Embryonic facial prominence (tissue), 1 donor: Measurements from ENCODE around the gene KCNC1.

Experiments
- DNase-seq: peaks from one replicate; pipeline ENCODE4 v3.0.0-alpha.2; 2016; ENCODE audit errors: extremely low spot score

The KCNC1 gene

GRCh38 chr11:17736930-17737817 is 2.6 kb downstream of the KCNC1 start:
- DNase-seq: no peak

DNA sequence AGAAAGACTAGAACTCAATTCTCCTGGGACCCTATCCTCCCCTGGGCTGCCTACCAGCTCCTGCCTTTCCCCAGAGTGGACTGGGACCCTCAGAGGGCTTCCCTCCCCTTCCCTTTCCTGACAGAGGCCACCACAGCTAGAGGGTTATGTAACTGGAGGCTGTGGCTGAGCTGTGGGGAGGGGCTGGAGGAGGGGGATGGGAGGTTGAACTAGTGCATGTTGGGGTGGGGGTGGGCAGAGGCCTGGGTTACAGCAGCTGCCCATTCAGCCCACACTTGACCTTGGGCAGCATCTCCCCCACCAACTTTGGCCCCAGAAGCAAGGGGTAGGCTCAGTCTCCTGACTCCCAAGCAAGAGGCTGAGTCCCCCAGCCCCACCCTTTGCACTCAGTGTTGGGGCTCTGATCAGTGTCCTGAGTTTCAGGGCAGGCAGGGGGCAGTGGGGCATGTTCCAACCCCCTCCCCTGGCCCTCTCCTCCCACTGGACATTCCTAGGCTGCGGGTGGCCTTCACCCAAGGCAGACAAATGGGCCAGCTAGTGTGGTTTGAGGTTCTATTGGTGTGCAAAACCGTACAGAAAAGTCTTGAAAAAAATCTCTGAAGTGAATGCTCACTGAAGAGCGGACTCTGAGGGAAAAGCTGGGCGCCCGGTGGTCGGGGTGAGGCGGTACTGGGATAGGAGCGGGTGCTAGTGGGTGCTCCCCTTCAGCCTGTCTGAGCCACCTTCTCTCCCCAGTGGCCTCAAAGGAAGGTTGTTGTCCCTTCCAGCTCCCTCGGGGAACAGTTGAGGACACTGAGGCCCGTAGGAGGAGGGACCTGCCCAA is 3.8 kb downstream of the KCNC1 start:
- DNase-seq: no peak

- DNase-seq: no peak
Measured at GRCh38 chr11:17739945-17740338, 5.4 kb downstream of the KCNC1 start.

GRCh38 chr11:17740649-17741235 is 6.2 kb downstream of the KCNC1 start:
- no peak for DNase-seq

DNA sequence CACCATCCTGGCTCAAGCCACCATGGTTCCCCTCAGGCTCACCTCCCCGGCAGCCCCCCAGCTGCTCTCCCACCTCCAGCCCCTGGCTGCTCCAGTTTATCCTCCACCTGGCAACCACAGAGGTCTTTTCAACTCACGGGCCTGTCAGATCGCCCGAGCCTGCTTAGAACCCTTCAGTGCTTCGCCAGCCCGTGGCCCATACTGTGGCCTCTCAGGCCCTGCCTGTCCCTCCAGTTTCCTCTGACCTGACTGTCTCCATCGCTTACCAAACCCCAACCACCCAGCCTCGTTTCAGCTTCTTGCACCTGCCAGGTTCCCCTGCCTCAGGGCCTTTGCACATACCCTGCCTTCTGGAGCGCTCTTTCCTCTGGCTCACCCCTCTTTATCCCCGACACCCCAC is 6.9 kb downstream of the KCNC1 start:
- DNase-seq: no peak

GRCh38 chr11:17742019-17742418 is 7.4 kb downstream of the KCNC1 start:
- no peak for DNase-seq

DNA sequence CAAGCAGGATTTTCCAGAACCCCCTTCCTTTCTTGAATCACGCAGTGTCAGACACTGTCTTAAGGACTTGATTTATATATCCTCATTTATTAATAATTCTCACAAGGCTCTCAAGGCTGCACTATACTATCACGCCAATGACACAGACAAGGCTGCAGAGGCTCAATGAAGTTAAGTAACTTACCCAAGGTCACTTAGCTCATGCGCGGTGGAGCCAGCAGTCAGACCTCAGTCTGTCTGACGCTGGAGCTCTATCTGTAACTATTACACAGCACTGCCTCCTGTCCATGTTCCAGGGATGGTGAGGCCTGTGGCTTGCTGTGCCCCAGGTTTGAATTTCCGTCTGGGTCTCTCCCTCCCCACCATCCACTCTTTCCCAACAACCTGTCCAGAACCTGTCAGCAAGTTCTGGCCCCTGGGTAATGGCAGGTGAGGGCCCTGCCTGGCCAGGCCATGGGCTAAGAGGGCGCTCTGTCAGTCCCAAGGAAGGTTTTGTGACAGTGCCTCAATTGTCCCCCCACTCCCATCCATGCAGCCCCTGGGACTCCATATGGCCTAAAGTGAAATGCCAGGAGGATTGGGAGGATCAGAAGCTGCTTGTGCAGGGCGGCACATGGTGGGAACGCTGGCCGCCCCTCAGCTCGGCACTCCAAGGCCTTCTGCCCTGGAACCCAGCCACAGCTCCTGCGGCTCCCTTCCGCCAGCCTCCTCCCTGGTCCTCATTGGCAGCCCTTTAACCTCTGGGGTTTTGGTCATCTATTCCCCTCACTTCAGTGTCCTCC is 8.6 kb downstream of the KCNC1 start:
- no peak for DNase-seq

- no peak for DNase-seq
Measured at GRCh38 chr11:17743808-17744119, 9.2 kb downstream of the KCNC1 start.

DNA sequence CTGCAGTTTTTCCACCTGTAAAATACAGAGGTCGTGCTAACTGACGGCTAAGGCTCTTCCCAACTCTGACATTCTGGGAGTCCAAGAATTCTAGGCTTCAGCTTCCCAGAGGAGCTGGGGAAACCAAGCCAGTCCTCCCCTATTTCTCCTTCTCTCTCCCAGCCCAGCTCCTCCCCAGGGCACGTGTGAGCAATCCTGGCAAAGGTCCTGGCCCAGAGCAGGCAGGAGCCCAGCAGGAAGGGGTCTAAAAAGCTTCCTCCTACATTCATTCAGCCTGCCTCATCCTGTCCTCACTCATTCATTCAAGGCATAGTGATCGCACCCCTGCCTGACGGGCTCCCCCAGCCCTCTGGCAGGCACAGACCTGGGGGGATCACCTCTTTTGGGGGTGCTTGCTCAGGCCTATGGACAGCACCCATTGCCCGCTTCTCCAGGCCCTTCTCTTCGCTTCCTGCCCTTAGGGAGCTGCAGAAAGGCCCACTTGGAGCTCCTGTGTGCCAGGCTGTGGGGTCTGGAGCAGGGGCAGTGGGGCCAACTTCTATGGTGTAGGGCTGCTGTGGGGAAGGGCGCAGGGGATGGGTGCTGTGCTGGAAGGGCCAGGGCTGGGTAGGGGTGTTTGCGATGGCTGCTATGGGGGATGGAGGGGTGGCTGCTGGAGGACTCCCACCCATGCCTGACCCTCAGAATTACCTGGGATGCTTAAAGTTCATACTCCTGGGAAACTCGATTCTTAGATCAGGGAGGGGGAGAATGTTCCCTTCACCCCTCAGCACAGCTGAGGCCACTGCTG is 9.8 kb downstream of the KCNC1 start:
- DNase-seq: no peak

DNA sequence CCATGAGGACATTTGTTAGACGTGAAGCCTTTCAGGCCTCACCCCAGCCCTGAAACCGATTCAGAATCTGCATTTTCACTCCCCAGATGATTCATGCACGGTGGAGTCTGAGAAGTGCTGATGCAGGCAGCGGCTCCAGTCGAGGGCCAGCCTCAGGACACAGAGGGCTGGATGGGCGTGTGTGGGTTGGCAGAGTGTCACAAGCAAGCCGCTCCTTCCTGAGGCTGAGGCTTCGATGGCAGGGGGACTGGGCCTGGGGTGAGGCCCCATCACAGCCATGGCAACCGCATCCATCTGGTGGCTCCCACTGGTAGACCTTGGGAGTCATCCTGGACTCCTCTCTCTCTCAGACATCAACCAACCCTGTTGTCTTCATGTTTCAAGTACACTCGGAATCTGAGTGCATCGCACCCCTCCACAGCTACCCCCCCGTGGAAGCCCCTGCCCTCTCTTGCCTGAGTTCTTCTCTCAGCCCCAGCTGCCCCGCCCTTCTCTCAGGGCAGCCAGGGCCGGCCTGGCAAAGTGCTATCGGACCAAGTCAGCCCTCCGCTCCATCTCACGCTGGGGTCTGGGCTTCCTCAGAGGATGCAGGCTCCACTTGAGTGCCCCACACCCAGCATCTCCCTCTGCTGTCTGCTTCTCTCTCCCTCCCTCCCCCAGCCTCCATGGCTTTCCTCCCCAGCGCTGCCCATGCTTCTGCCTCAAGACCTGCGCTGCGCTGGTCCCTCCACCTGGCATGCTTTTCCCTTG is 10.6 kb downstream of the KCNC1 start:
- no peak for DNase-seq

DNA sequence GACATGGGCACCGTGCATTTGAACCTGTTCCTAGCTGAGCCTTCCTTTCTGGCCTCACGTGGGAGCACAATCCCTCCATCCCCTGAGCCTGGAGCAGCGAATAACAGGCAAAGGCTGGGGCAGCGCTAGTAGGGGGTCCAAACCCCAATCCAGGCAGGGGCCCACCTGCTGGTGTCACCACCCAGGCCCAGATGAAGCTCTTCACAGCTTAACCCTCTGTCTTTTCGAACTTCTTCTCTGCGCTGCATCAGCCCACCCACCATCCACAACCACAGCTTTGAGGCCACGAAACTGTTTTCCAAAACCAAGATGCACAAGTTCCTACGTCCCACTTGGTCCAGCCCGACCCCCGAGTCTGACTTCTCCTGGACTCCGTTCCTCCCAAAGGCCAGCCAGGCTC is 11.5 kb downstream of the KCNC1 start:
- DNase-seq: no peak

DNA sequence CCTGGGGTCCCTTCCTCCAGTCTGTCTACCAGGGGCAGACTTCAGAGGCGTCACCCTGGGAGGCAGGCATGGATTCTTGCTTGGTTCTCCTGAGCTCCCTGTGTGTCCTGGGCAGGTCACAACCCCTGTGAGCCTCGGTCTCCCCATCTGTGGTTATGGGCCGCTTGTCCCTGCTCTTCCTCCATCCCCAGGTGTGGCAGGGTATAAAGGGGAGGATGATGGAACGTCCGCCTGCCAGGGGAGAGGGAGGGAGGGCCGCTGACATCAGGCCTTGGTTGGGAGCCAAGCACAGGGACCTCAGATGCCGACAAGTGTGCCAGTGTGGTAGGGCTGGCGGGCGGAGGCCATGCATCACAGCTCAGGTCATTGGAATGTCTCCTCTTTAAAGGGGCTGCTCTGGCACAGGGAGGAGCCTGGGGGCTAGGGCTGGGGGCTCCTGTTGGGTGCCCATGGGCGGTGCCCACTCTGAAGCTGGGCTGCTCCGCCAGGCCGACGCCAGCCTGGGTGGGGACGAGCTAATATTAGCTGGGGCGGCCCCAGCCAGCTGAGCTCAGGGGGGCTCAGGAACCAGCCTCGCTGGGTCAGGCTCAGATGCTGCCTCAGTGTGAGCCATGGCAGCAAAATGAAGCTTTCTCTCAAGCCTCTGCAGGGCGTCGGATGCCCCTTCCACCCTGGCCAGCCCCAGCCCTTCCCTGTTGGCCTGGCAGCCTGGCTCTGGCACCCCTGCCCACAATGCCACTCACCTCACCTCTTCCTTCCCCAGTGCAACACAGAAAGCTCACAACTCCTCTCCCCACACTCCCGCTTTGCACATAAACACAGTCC is 12.8 kb downstream of the KCNC1 start:
- no peak for DNase-seq

DNA sequence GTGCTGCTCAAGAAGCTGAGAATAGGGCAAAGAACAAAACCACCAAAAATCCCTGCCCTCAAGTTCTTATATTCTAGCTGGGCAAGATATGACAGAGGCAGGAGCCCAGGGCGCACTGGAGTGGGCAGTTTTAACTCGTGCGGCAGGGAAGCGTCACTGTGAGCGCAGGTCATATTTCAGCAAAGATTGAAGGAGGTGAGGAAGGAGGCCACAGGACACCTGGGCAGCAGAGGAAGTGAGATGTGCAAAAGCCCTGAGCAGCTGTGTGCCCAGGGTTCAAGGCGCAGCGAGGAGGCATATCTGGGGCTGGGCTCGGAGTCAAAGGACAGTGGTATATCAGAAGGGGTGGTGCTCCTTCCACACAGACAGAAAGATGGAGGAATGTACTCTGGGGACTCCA is 13.5 kb downstream of the KCNC1 start:
- no peak for DNase-seq

GRCh38 chr11:17748761-17749721 is 14.5 kb downstream of the KCNC1 start:
- no peak for DNase-seq

GRCh38 chr11:17750013-17750800 is 15.6 kb downstream of the KCNC1 start:
- DNase-seq: no peak

DNA sequence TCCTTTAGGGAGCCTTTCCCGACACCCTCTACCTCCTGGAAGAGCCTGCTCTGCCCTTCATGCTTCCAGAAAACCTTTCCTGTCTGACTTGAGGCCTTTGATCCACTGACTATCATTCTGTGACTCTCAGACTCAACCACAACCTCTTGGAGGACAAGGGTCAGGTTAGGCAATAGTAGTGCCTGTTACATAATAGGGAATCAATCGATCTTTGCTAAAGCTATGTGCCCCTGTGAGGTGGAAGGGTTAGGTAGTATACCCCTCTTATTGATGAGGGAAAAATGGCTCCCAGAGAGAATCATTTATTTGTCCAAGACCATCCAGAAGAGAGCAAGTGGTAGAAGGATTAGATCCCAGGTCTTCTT is 16.2 kb downstream of the KCNC1 start:
- DNase-seq: no peak

DNA sequence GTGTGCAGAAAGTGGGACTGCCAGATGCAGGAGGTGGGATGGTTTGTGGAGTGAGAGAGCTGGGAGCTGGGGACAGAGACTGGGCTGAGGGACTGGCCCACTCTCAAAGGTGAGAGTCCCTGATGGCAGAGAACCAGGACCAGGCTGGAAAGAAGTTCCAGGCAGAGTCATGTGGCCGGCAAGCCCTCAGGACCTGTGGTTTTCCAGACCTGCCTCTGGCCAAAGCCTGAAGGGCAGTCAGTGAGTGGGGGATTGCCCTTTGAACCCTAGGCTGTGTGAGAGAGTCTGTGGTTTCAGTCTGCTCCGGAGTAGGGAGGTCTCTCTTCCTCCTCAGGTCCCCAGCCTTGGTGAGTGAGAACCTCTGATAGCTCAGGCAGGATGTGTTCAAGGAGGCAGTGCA is 17.0 kb downstream of the KCNC1 start:
- no peak for DNase-seq

DNA sequence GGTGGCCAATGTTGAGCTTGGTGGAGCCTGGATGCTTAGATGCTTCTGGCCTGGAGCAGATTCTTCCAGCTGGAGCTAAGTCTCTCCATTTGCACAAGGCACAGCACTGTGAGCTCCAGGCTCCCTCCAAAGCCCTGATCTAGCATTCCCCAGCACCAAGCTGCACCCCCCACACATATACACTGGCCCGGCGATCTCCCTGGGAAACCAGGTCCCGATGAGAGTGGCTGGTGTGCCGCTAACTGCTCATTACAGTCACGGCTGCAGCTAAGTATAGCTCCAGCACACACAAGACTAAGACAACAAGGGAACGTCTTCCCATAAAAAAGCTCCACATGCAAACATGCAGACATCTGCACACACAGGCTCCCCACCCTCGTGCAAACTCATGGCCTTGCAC is 17.6 kb downstream of the KCNC1 start:
- DNase-seq: no peak
